ENCODE measurements around the gene DOCK8. TPM values are rescaled to one million over a fixed set of nuclear protein-coding genes. Genes with fewer than 3 reads are reported as not detected.

The DOCK8 gene
- total RNA-seq, 1 experiment from 2014 or later, result 1.4 TPM

- Histone ChIP-seq H3K27me3 (ENCODE audit: insufficient read depth, low read length) (no peaks in the 10 kb centered on the region), H3K79me1 (ENCODE audit: insufficient read depth, low read depth, low read length, poor library complexity, severe bottlenecking) (no peaks in the 10 kb centered on the region), H3K23me2 (ENCODE audit: insufficient read length, low read depth, low read length, poor library complexity, severe bottlenecking) (no peaks in the 10 kb centered on the region), H3K4me1 (ENCODE audit: insufficient read depth, low read length) (peaks cover 3% of the 10 kb centered on the region; the same call in 1 of the 2 replicates), H3K18ac (ENCODE audit: insufficient read length, low read depth, low read length) (no peak overlapping the region), H4K8ac (replicated peaks; ENCODE audit: insufficient read length, low read depth, low read length) (no peak overlapping the region), H2BK15ac (ENCODE audit: low read depth, low read length) (no peak overlapping the region), H2BK5ac (ENCODE audit: insufficient read length, low read length) (no peak overlapping the region), H4K5ac (ENCODE audit: insufficient read length, low read depth, low read length) (no peak overlapping the region), H3K9ac (ENCODE audit: extremely low read depth, insufficient read length, low read length) (no peak overlapping the region), H3K56ac (ENCODE audit: insufficient read length, low read depth, low read length) (no peak overlapping the region), H3K4ac (ENCODE audit: low read depth, low read length) (no peak overlapping the region), H4K20me1 (ENCODE audit: control insufficient read depth, insufficient read depth, insufficient read length) (no peaks in the 10 kb centered on the region), H2BK12ac (ENCODE audit: insufficient read length, low read depth, low read length) (no peak overlapping the region), H3K79me2 (ENCODE audit: insufficient read depth, low read length) (no peaks in the 10 kb centered on the region), H3T11ph (ENCODE audit: low read length) (no peak overlapping the region), H2BK120ac (ENCODE audit: low read depth, low read length, poor library complexity, severe bottlenecking) (no peak overlapping the region), H2AFZ (ENCODE audit: low read length) (no peak overlapping the region), H3K9me3 (ENCODE audit: control insufficient read depth, low read depth, low read length) (no peaks in the 10 kb centered on the region), H2AK5ac (ENCODE audit: insufficient read length, low read length) (no peak overlapping the region), H3K27ac (ENCODE audit: insufficient read length, low read depth, low read length) (no peak overlapping the region), H2BK20ac (ENCODE audit: low read depth, low read length, poor library complexity, severe bottlenecking) (no peak overlapping the region), H3K23ac (ENCODE audit: insufficient read length, low read depth, low read length) (no peak overlapping the region), H3K4me2 (ENCODE audit: insufficient read depth, insufficient read length, low read length) (no peak overlapping the region), H3K14ac (ENCODE audit: insufficient read depth, low read length) (no peak overlapping the region), H4K91ac (ENCODE audit: insufficient read length, low read depth, low read length) (no peak overlapping the region)
- Mint-ChIP-seq H3K27me3 (ENCODE audit: low read depth) (peaks cover 4% of the 10 kb centered on the region), H3K27ac (no peak overlapping the region), H3K4me1 (peaks cover 20 to 24% of the 10 kb centered on the region in 2 experiments), H3K4me3 (no peak overlapping the region), H3K36me3 (ENCODE audit: insufficient read depth in 1 of 3, low read depth in 3 of 3) (no peaks in the 10 kb centered on the region), H3K9me3 (no peaks in the 10 kb centered on the region; a peak in 1 of 5 replicates)
- DNase-seq, result no peak
- no CpG with 5 or more reads among the region's 2 CpGs for WGBS (ENCODE audit: extremely low coverage, insufficient read length, low lambda C conversion rate)
- TF ChIP-seq, protein P1, sequence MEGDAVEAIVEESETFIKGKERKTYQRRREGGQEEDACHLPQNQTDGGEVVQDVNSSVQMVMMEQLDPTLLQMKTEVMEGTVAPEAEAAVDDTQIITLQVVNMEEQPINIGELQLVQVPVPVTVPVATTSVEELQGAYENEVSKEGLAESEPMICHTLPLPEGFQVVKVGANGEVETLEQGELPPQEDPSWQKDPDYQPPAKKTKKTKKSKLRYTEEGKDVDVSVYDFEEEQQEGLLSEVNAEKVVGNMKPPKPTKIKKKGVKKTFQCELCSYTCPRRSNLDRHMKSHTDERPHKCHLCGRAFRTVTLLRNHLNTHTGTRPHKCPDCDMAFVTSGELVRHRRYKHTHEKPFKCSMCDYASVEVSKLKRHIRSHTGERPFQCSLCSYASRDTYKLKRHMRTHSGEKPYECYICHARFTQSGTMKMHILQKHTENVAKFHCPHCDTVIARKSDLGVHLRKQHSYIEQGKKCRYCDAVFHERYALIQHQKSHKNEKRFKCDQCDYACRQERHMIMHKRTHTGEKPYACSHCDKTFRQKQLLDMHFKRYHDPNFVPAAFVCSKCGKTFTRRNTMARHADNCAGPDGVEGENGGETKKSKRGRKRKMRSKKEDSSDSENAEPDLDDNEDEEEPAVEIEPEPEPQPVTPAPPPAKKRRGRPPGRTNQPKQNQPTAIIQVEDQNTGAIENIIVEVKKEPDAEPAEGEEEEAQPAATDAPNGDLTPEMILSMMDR (conservative IDR thresholded peaks at IDR 0.05), result no peak
Measured at GRCh38 chr9:336039-336438, 121.4 kb downstream of the DOCK8 start.
